ENCODE results near the gene LYSET. TPM values are rescaled to one million over a fixed set of nuclear protein-coding genes. Genes with fewer than 3 reads are reported as not detected.
"Not testable (repeated sequence)": the region's sequence is repeated elsewhere in the genome, so short reads cannot be mapped to it uniquely, and the experiment has no call there.

LYSET gene, protein sequence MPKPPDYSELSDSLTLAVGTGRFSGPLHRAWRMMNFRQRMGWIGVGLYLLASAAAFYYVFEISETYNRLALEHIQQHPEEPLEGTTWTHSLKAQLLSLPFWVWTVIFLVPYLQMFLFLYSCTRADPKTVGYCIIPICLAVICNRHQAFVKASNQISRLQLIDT
- total RNA-seq: 10 to 100 TPM in 5 of 7 donors, 1 to 10 TPM in 2; 8.5 to 15.7 (median 14.1) TPM
- polyA plus RNA-seq: 10 to 100 TPM; 21.8 to 29.2 (median 25.8) TPM
- long read RNA-seq, donor 1, transcript TMEM251-201 (2 exons, 909 nt): major isoform, 7 of 15 reads
- long read RNA-seq, donor 1, partial matches to known transcripts: 5 of 15 reads
- long read RNA-seq, donor 1, other reads (novel, unspliced or antisense): 0 of 15 reads
- long read RNA-seq, donor 2, transcript TMEM251-201 (2 exons, 909 nt): major isoform, 9 of 11 reads
- long read RNA-seq, donor 2, partial matches to known transcripts: 0 of 11 reads
- long read RNA-seq, donor 2, other reads (novel, unspliced or antisense): 0 of 11 reads

DNA sequence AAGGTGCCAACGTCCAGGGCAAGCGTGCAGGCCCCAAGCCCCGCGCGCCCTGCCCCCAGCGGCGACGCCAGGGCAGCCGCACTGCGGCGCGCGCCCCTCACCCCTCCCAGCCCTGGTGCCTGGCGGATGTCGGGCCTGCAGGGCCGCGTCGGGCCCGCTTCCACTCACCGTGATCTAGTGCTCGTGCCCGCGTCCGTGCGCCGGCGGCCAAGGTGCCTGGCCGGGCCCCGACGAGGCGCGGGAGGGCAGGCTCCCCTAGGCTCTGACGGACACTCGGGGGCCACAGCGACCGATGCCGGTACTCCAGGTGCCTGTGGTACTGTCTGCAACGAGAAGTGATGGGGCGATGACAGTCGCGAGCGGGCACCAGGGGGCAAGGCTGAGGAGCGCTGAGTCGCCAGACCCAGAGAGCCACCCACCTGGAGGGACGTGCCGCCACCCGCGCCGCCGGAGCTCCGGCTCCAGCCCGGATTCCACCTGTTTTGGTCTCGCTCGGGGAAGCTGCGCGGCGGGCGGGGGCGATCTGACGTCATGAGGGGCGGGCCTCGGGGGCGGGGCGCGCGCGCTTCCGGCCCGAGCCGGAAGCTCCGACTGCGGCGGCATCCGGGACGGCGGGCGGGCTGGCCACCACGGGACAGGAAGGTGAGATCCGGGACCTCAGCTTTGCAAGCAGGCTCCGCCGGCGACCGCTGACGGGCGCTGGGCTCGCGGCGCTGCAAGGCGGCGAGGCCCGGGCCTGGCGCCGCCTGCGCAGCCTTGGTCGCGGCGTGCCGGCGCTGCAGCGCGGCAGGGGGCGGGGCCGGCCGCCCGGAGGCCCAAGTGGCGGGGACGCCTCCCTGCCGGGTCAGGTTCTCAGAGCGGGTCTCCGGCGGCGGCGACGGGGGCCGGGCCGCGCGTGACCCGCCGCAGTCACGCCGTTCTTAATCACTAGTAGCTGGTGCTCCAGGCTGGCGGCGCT, at the start of gene LYSET, which contains the start of gene MOAP1:
TSS of gene LYSET (plus strand) at position 927 of the 958 bp plus-strand sequence. CDS start 89 bp downstream, outside the sequence.
TSS of gene MOAP1 (minus strand) at position 507 of the 958 bp plus-strand sequence. CDS start 655 bp downstream, outside the sequence.
- Histone ChIP-seq H3K4me1 (peaks cover 19 to 50% (median 40%) of the 10 kb centered on the region in 6 donors), H3K9me3 (no peaks in the 10 kb centered on the region), H3K27me3 (replicated peaks in 1 of 7) (no peaks in the 10 kb centered on the region), H3K27ac (peak within 1 kb of the TSS; percentile 79 to 99 (median 96)), H3K36me3 (peaks cover 0 to 56% (median 9%) of the 10 kb centered on the region in 6 donors), H3K4me3 (peak within 1 kb of the TSS; percentile 51 to 97 (median 83))
- DNase-seq: peak; percentile 98
- intact Hi-C loops (cut with DNase I; ENCODE audit: low total_unique reads): no loop called here
- 0 to 1% (median 0%) methylated on average over 33 to 124 of the region's 124 CpGs for WGBS, 5 donors
- TF ChIP-seq, protein P1, sequence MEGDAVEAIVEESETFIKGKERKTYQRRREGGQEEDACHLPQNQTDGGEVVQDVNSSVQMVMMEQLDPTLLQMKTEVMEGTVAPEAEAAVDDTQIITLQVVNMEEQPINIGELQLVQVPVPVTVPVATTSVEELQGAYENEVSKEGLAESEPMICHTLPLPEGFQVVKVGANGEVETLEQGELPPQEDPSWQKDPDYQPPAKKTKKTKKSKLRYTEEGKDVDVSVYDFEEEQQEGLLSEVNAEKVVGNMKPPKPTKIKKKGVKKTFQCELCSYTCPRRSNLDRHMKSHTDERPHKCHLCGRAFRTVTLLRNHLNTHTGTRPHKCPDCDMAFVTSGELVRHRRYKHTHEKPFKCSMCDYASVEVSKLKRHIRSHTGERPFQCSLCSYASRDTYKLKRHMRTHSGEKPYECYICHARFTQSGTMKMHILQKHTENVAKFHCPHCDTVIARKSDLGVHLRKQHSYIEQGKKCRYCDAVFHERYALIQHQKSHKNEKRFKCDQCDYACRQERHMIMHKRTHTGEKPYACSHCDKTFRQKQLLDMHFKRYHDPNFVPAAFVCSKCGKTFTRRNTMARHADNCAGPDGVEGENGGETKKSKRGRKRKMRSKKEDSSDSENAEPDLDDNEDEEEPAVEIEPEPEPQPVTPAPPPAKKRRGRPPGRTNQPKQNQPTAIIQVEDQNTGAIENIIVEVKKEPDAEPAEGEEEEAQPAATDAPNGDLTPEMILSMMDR (IDR thresholded peaks at IDR 0.05 in 8 of 11, conservative IDR thresholded peaks at IDR 0.05 in 3 of 11): peak in 6 of 11 experiments; percentile 25 to 61 (median 54)
- TF ChIP-seq POLR2AphosphoS5 (IDR thresholded peaks at IDR 0.05) (peak; percentile 91 to 94 (median 91)), POLR2A (IDR thresholded peaks at IDR 0.05) (peak; percentile 19 to 81 (median 63))

DNA sequence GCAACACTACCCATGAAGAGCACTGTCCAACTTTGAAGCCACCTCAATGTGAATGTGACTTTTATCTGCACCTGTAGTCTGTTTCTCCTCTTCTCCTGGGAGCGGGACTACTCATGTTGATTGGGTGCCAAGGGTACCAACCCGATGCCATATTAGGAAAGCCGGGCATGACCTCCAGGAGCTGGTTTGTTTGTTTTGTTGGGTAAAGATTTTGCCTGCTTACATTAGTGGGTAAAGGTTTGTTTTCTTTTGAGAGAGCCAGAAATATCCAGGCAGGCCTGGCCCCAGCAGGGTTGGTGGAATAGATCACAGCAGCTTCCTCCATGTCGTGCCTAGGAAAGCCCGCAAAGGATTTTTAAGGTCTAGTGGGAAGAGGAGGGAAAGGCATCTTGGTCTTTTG, 49.7 kb upstream of the LYSET start:
- WGBS, 5 donors: 92 to 97% (median 95%) methylated on average over 5 of the region's 5 CpGs
- Histone ChIP-seq H3K4me3 (no peak overlapping the region), H3K27ac (no peak overlapping the region), H3K4me1 (peaks cover 0 to 30% (median 11%) of the 10 kb centered on the region in 6 donors), H3K9me3 (no peaks in the 10 kb centered on the region), H3K36me3 (no peaks in the 10 kb centered on the region), H3K27me3 (replicated peaks in 1 of 7) (no peaks in the 10 kb centered on the region)
- intact Hi-C loops (cut with DNase I; ENCODE audit: low total_unique reads): no loop called here
- DNase-seq: no peak
- TF ChIP-seq POLR2A (IDR thresholded peaks at IDR 0.05) (no peak), POLR2AphosphoS5 (IDR thresholded peaks at IDR 0.05) (no peak)
- TF ChIP-seq, protein P1 (IDR thresholded peaks at IDR 0.05 in 8 of 11, conservative IDR thresholded peaks at IDR 0.05 in 3 of 11): no peak

DNA sequence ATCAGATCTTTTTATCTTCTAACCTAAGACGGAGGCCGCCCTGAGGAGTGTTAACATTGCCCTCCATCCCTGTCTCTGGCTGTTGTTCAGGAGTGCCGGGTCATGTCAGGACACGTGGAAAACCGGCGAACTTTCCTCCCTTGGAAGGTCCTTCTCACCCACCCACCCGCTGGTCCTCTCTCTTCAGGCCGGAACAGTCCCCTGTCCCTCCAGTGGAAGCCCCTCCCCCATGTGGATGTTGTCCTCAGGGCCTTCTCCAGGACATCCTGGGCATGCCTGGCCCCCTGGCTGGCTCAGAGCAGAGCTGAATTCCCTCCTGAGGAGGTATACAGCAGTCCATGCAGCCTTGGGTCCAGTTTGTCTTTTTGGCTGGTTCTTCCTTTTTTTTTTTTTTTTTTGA, 49.1 kb upstream of the LYSET start:
- whole genome bisulfite sequencing, 5 donors: 82 to 93% (median 89%) methylated on average over 8 of the region's 8 CpGs
- DNase-seq: no peak
- intact Hi-C loops (cut with DNase I; ENCODE audit: low total_unique reads): no loop called here
- H3K4me1 ChIP-seq: peaks cover 0 to 30% (median 11%) of the 10 kb centered on the region in 6 donors
- no peak overlapping the region for H3K27ac ChIP-seq
- no peaks in the 10 kb centered on the region for H3K9me3 ChIP-seq
- H3K27me3 ChIP-seq (replicated peaks in 1 of 7): no peaks in the 10 kb centered on the region
- no peak overlapping the region for H3K4me3 ChIP-seq
- no peaks in the 10 kb centered on the region for H3K36me3 ChIP-seq
- TF ChIP-seq POLR2A (IDR thresholded peaks at IDR 0.05) (no peak), POLR2AphosphoS5 (IDR thresholded peaks at IDR 0.05) (no peak)
- TF ChIP-seq, protein P1 (IDR thresholded peaks at IDR 0.05 in 8 of 11, conservative IDR thresholded peaks at IDR 0.05 in 3 of 11): no peak

DNA sequence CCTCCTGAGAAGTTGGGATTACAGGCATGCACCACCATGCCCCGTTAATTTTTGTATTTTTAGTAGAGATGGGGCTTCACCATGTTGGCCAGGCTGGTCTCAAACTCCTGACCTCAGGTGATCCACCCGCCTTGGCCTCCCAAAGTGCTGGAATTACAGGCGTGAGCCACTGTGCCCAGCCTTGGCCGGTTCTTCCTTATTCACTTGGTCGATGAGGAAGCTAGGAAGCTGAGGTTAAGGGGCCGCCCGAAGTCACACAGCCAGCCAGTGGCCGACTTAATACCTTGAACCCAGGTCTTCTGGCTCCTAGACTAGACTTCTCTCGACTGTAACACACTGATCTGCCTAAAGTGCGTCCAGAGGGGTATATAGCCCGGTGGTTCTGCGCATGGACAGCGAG, 48.6 kb upstream of the LYSET start:
- intact Hi-C loops (cut with DNase I; ENCODE audit: low total_unique reads); H3K4me3 ChIP-seq; H3K27ac ChIP-seq; H3K27me3 ChIP-seq (replicated peaks in 1 of 7); H3K9me3 ChIP-seq; DNase-seq; H3K36me3 ChIP-seq: not testable (repeated sequence)
- H3K4me1 ChIP-seq: peaks cover 0 to 30% (median 11%) of the 10 kb centered on the region in 6 donors
- WGBS, 5 donors: 66 to 78% (median 72%) methylated on average over 12 to 13 of the region's 13 CpGs
